NCI-H82 treated with DMSO at 0.1 percent for 48 hours (cell line): Measurements from ENCODE around the gene EIF4H.
"Not testable (repeated sequence)": the region's sequence is repeated elsewhere in the genome, so short reads cannot be mapped to it uniquely, and the experiment has no call there.

Experiments
- DNase-seq: peaks from one replicate; lab custom pipeline; 2025; ENCODE audit not compliant: unreplicated experiment; lab: John Stamatoyannopoulos, UW

The EIF4H gene

GRCh38 chr7:74223711-74224510, 49.8 kb downstream of the EIF4H start:
- no peak for DNase-seq

- DNase-seq = no peak
Measured at GRCh38 chr7:74224511-74224832, 50.3 kb downstream of the EIF4H start.

GRCh38 chr7:74224907-74225306, 50.8 kb downstream of the EIF4H start:
- not testable (repeated sequence) for DNase-seq

GRCh38 chr7:74225400-74225799, 51.2 kb downstream of the EIF4H start:
- DNase-seq = no peak

- no peak for DNase-seq
Measured at GRCh38 chr7:74226633-74227032, 52.5 kb downstream of the EIF4H start.

- DNase-seq = no peak
Measured at GRCh38 chr7:74228951-74229900, 55.1 kb downstream of the EIF4H start.

- no peak for DNase-seq
Measured at GRCh38 chr7:74230446-74231231, 56.5 kb downstream of the EIF4H start.

- no peak for DNase-seq
Measured at GRCh38 chr7:74231232-74231590, 57.1 kb downstream of the EIF4H start.

GRCh38 chr7:74233655-74234285, 59.6 kb downstream of the EIF4H start:
- DNase-seq = no peak

GRCh38 chr7:74235518-74236268, 61.5 kb downstream of the EIF4H start:
- no peak for DNase-seq

GRCh38 chr7:74236284-74236683, 62.1 kb downstream of the EIF4H start:
- no peak for DNase-seq

GRCh38 chr7:74240482-74240881, 66.3 kb downstream of the EIF4H start:
- DNase-seq = no peak

- no peak for DNase-seq
Measured at GRCh38 chr7:74242122-74242443, 67.9 kb downstream of the EIF4H start.

- no peak for DNase-seq
Measured at GRCh38 chr7:74246497-74246896, 72.3 kb downstream of the EIF4H start.
